A549 (cell line): Measurements from ENCODE around the gene AHR. TPM values are rescaled to one million over a fixed set of nuclear protein-coding genes. Genes with fewer than 3 reads are reported as not detected.

Experiments used
- ATAC-seq, 2 experiments: fragments of 200-7000 bp in 1 of 2; fragments of >200 bp in 1 of 2; cut with Nextera tagmentation in 1 of 2; cut with Tn5 transposase in 1 of 2; 3 replicates each; pipeline versions ENCODE4 v1.8.0 to v1.9.1; 2018 to 2020; ENCODE audit warnings: mild to moderate bottlenecking in 1 of 2, moderate library complexity in 1 of 2
- CTCF ChIA-PET: fragments of 300-600 bp; sonication (Branson Sonifier 250); formaldehyde crosslinking; extraction: SDS; loops from one replicate; lab custom pipeline; 2021; ENCODE audit warnings: antibody characterized with exemption, inconsistent platforms; lab: Yijun Ruan, JAX
- POLR2A ChIA-PET: fragments of 350-600 bp; formaldehyde crosslinking; extraction: SDS; loops from one replicate; lab custom pipeline; 2021; ENCODE audit warnings: antibody characterized with exemption, inconsistent platforms; lab: Yijun Ruan, JAX
- DNase-seq, 2 experiments: peaks; one replicate each; pipeline versions ENCODE4 v3.0.0 to v3.0.0-alpha.2; 2011 to 2016; ENCODE audit warnings: low read depth in 1 of 2, low spot score in 1 of 2
- FAIRE-seq: peaks from 2 replicates; lab custom pipeline; 2011; peaks lifted over from hg19 to GRCh38; lab: Jason Lieb, UNC
- H3K27ac ChIP-seq, 2 experiments: fragments of >200 bp; sonication (Bioruptor Twin); formaldehyde crosslinking; 3 replicates each; pipeline ENCODE4 v1.5.1; 2016 to 2017
- H3K4me1 ChIP-seq: fragments of >200 bp; sonication (Bioruptor Twin); formaldehyde crosslinking; 3 replicates; pipeline ENCODE4 v1.6.1; 2016
- H3K4me2 ChIP-seq: fragments of >200 bp; sonication (Bioruptor Twin); formaldehyde crosslinking; 3 replicates; pipeline ENCODE4 v1.6.1; 2016
- H3K4me3 ChIP-seq: fragments of >200 bp; sonication (Bioruptor Twin); formaldehyde crosslinking; 3 replicates; pipeline ENCODE4 v1.5.1; 2016
- H3K9me3 ChIP-seq: fragments of >200 bp; sonication (Bioruptor Twin); formaldehyde crosslinking; 3 replicates; pipeline ENCODE4 v1.6.1; 2016
- BHLHE40 ChIP-seq: IDR thresholded peaks from 2 replicates; pipeline ENCODE4 v1.6.1; 2012; ENCODE audit warnings: low read depth, low read length, inconsistent platforms
- CBX8 ChIP-seq: fragments of 200-600 bp; sonication (generic); IDR thresholded peaks from 2 replicates; pipeline ENCODE4 v1.6.1; 2016
- CTCF ChIP-seq: fragments of >200 bp; sonication (Bioruptor Twin); formaldehyde crosslinking; IDR thresholded peaks from 3 replicates; pipeline ENCODE4 v1.5.1; 2016
- E2F6 ChIP-seq: IDR thresholded peaks from 2 replicates; pipeline ENCODE4 v1.6.1; 2012; ENCODE audit warnings: low read depth, borderline replicate concordance
- EHF ChIP-seq: fragments of 250-450 bp; sonication (Bioruptor Pico); IDR thresholded peaks from 2 replicates; pipeline ENCODE4 v1.5.0; 2020; ENCODE audit warnings: mild to moderate bottlenecking
- EP300 ChIP-seq, 2 experiments: fragments of >200 bp; sonication (Bioruptor Twin); formaldehyde crosslinking; IDR thresholded peaks; 2 replicates in 1 of 2; 3 replicates in 1 of 2; pipeline ENCODE4 v1.6.1; 2016 to 2017
- ESRRA ChIP-seq: fragments of 150-350 bp; IDR thresholded peaks from 2 replicates; pipeline ENCODE4 v1.6.1; 2014; ENCODE audit warnings: mild to moderate bottlenecking, low read length, borderline replicate concordance
- FOSL2 ChIP-seq, 2 experiments: fragments of 450-650 bp in 1 of 2; fragments of >200 bp in 1 of 2; sonication (Bioruptor Twin) in 1 of 2; formaldehyde crosslinking; IDR thresholded peaks; 2 replicates each; pipeline versions ENCODE4 v1.5.0 to v1.6.1; 2016 to 2020; ENCODE audit warnings: mild to moderate bottlenecking in 1 of 2, moderate library complexity in 1 of 2
- GATA3 ChIP-seq: IDR thresholded peaks from 2 replicates; pipeline ENCODE4 v1.6.1; 2012; ENCODE audit warnings: borderline replicate concordance
- HES2 ChIP-seq: fragments of >200 bp; sonication (Bioruptor Twin); formaldehyde crosslinking; IDR thresholded peaks from 2 replicates; pipeline ENCODE4 v1.6.1; 2016
- HOXB5 ChIP-seq: fragments of 250-450 bp; sonication (Bioruptor Pico); IDR thresholded peaks from 2 replicates; pipeline ENCODE4 v1.5.0; 2020; ENCODE audit warnings: mild to moderate bottlenecking, moderate library complexity
- JUN ChIP-seq, 2 experiments: fragments of >200 bp; sonication (Bioruptor Twin); formaldehyde crosslinking; IDR thresholded peaks; 2 replicates in 1 of 2; 3 replicates in 1 of 2; pipeline ENCODE4 v1.6.1; 2016 to 2017
- MAX ChIP-seq: IDR thresholded peaks from 2 replicates; pipeline ENCODE4 v1.6.1; 2012
- NFE2L2 ChIP-seq: fragments of 150-350 bp; conservative IDR thresholded peaks from 2 replicates; pipeline ENCODE4 v1.6.1; 2014; ENCODE audit warnings: low read length
- NPAS2 ChIP-seq: fragments of 250-450 bp; sonication (Bioruptor Pico); IDR thresholded peaks from 2 replicates; pipeline ENCODE4 v1.8.0; 2022; ENCODE audit warnings: mild to moderate bottlenecking, moderate library complexity, borderline replicate concordance
- PHF8 ChIP-seq: fragments of 200-600 bp; sonication (generic); IDR thresholded peaks from 2 replicates; pipeline ENCODE4 v1.6.1; 2016; ENCODE audit warnings: low read depth, mild to moderate bottlenecking, antibody characterized with exemption, moderate library complexity, borderline replicate concordance
- RAD21 ChIP-seq, 2 experiments: fragments of >200 bp in 1 of 2; sonication (Bioruptor Twin) in 1 of 2; formaldehyde crosslinking in 1 of 2; IDR thresholded peaks in 1 of 2; conservative IDR thresholded peaks in 1 of 2; 2 replicates in 1 of 2; 3 replicates in 1 of 2; pipeline ENCODE4 v1.6.1; 2012 to 2018; ENCODE audit warnings: inconsistent platforms in 1 of 2
- RARB ChIP-seq: fragments of 250-450 bp; sonication (Bioruptor Pico); IDR thresholded peaks from 2 replicates; pipeline ENCODE4 v1.8.0; 2021; ENCODE audit warnings: mild to moderate bottlenecking, moderate library complexity
- SMC3 ChIP-seq: fragments of >200 bp; sonication (Bioruptor Twin); formaldehyde crosslinking; IDR thresholded peaks from 3 replicates; pipeline ENCODE4 v1.6.1; 2018; ENCODE audit warnings: inconsistent platforms
- ZNF302 ChIP-seq: fragments of 250-450 bp; sonication (Bioruptor Pico); IDR thresholded peaks from 2 replicates; pipeline ENCODE4 v1.9.0; 2021; ENCODE audit warnings: inconsistent platforms, mild to moderate bottlenecking, moderate library complexity
- ZSCAN20 ChIP-seq: fragments of 250-450 bp; sonication (Bioruptor Pico); IDR thresholded peaks from 2 replicates; pipeline ENCODE4 v1.8.0; 2022; ENCODE audit warnings: mild to moderate bottlenecking, moderate library complexity
- WGBS: methylation state at CpG from one replicate; pipeline ENCODE4 v1.1.6; 2017; ENCODE audit errors: missing lambda C conversion rate; 5-methylcytosine and 5-hydroxymethylcytosine counted together
- polyA plus RNA-seq, 4 experiments: library from polyadenylated mRNA; depleted of rRNA in 3 of 4; stranded (reverse); fragments of >200 nt; fragmentation: RNase III in 1 of 4; extraction: RNeasy Plus Mini Kit Qiagen cat#74134 plus additional on column Dnase treatment in 1 of 4; gene quantifications; 2 replicates in 3 of 4; 3 replicates in 1 of 4; pipeline ENCODE4 v1.2.3, GENCODE V29; 2011 to 2017

The AHR gene
- polyA plus RNA-seq, 2 of the 4 experiments (the other 2 are of a cell fraction) = 9.1 to 14.3 TPM

- Histone ChIP-seq H3K27ac (no peak overlapping the region), H3K4me3 (no peak overlapping the region), H3K4me1 (no peaks in the 10 kb centered on the region), H3K4me2 (no peak overlapping the region), H3K9me3 (peaks cover 6% of the 10 kb centered on the region; the same call in 1 of the 3 replicates)
- no peak for TF ChIP-seq NFE2L2
- no peak for TF ChIP-seq ESRRA
- TF ChIP-seq E2F6 = no peak
- no peak for TF ChIP-seq CBX8
- TF ChIP-seq CTCF = no peak
- TF ChIP-seq RARB (CRISPR knock-in tag) = no peak
- no peak for TF ChIP-seq NPAS2 (CRISPR knock-in tag)
- no peak for TF ChIP-seq FOSL2 (IDR thresholded peaks at IDR 0.05)
- no peak for TF ChIP-seq FOSL2 (CRISPR knock-in tag; IDR thresholded peaks at IDR 0.05)
- TF ChIP-seq SMC3 = no peak
- no peak for TF ChIP-seq HES2
- ATAC-seq (no peak), FAIRE-seq (peak; percentile 65), DNase-seq (no peak)
- POLR2A ChIA-PET = no interaction called here
- CTCF ChIA-PET = no interaction called here
- WGBS = 80% methylated on average over 2 of the region's 2 CpGs
Measured at GRCh38 chr7:17293481-17293880, 5.0 kb upstream of the AHR start.

- no peak for ATAC-seq
- WGBS = 92% methylated on average over 2 of the region's 2 CpGs
Measured at GRCh38 chr7:17297243-17297642, 1.2 kb upstream of the AHR start.

GRCh38 chr7:17298840-17299482, 509 bp downstream of the AHR start:
- ChIA-PET POLR2A (interaction anchor here (0.6 to 2.9 kb wide), 14 partner anchors 8 to 350 kb away, joined by 3 to 20 read pairs (median 4); no protein-coding TSS in a partner anchor), CTCF (interaction anchor here (1.0 to 3.9 kb wide), 4 partner anchors 67 to 316 kb away, joined by 3 to 17 read pairs (median 4); no protein-coding TSS in a partner anchor)
- Histone ChIP-seq H3K9me3 (peaks cover 6% of the 10 kb centered on the region; the same call in 1 of the 3 replicates), H3K4me3 (peak overlapping the region; percentile 84), H3K4me2 (peak overlapping the region; percentile 83), H3K4me1 (peaks cover 34% of the 10 kb centered on the region), H3K27ac (peak overlapping the region; percentile 90 to 95)
- DNase-seq = peak; percentile 39
- peak; percentile 62 to 74 for ATAC-seq
- no peak for FAIRE-seq
- TF ChIP-seq ZNF302 (CRISPR knock-in tag) (no peak), SMC3 (no peak; the same call in 2 of the 3 replicates), BHLHE40 (0 out of 2 replicates have a peak, but pooled peaks have one; percentile 31), HOXB5 (CRISPR knock-in tag) (peak; percentile 35; the same call in 1 of the 2 replicates), PHF8 (0 out of 2 replicates have a peak, but pooled peaks have one; percentile 15), GATA3 (peak; percentile 26; the same call in 1 of the 2 replicates), RAD21 (conservative IDR thresholded peaks at IDR 0.05 in 1 of 2, IDR thresholded peaks at IDR 0.05 in 1 of 2) (peak; percentile 18 to 23; a peak in 3 of 5 replicates), JUN (IDR thresholded peaks at IDR 0.05) (peak in 1 of 2 experiments; percentile 12; a peak in 2 of 5 replicates), E2F6 (0 out of 2 replicates have a peak, but pooled peaks have one; percentile 46), MAX (peak; percentile 66), EP300 (IDR thresholded peaks at IDR 0.05) (no peak)
- WGBS = under 1% methylated on average over 38 of the region's 81 CpGs

More at GRCh38 chr7:17297243-17297642, 1.2 kb upstream of the AHR start:
- FAIRE-seq (no peak), DNase-seq (no peak)
- no peak overlapping the region; a peak in 1 of 6 replicates for H3K27ac ChIP-seq
- CTCF ChIA-PET = interaction anchor here (1.0 to 3.9 kb wide), 3 partner anchors 21 to 314 kb away, joined by 3 to 17 read pairs (median 3); no protein-coding TSS in a partner anchor
- peaks cover 17% of the 10 kb centered on the region for H3K4me1 ChIP-seq
- H3K9me3 ChIP-seq = peaks cover 6% of the 10 kb centered on the region; the same call in 1 of the 3 replicates
- H3K4me2 ChIP-seq = no peak overlapping the region
- no peak for TF ChIP-seq ZSCAN20 (CRISPR knock-in tag)
- no peak for TF ChIP-seq EHF (CRISPR knock-in tag)
- no peak for TF ChIP-seq NFE2L2
- TF ChIP-seq JUN (IDR thresholded peaks at IDR 0.05) = no peak
- H3K4me3 ChIP-seq = no peak overlapping the region
- POLR2A ChIA-PET = interaction anchor here (1.8 to 2.9 kb wide), 2 partner anchors 20 to 308 kb away, joined by 9 to 20 read pairs; no protein-coding TSS in a partner anchor
